AG04449 (cell line): ENCODE data around the gene DGUOK.

ENCODE experiments used
- CTCF ChIA-PET: fragments of 350-600 bp; formaldehyde crosslinking; extraction: SDS; loops from one replicate; lab custom pipeline; 2021; ENCODE audit warnings: antibody characterized with exemption; lab: Yijun Ruan, JAX
- POLR2A ChIA-PET: fragments of 400-600, 350-600 bp; formaldehyde crosslinking; extraction: SDS; loops from one replicate; lab custom pipeline; 2020; ENCODE audit warnings: antibody characterized with exemption, inconsistent platforms; lab: Yijun Ruan, JAX
- DNase-seq: peaks from one replicate; pipeline ENCODE4 v3.0.0-alpha.2; 2010; ENCODE audit warnings: low read depth, low spot score
- H3K4me3 ChIP-seq: 2 replicates; pipeline ENCODE4 v1.5.1; 2011; ENCODE audit warnings: low read depth, mild to moderate bottlenecking, control low read depth, low read length
- TF ChIP-seq, protein P1 (sequence below): IDR thresholded peaks from one replicate; pipeline ENCODE4 v1.5.1; 2011; ENCODE audit warnings: mild to moderate bottlenecking, moderate library complexity, low read length, control low read depth, inconsistent platforms; ENCODE audit not compliant: insufficient read depth; ENCODE audit errors: missing control alignments

Gene DGUOK

DNA sequence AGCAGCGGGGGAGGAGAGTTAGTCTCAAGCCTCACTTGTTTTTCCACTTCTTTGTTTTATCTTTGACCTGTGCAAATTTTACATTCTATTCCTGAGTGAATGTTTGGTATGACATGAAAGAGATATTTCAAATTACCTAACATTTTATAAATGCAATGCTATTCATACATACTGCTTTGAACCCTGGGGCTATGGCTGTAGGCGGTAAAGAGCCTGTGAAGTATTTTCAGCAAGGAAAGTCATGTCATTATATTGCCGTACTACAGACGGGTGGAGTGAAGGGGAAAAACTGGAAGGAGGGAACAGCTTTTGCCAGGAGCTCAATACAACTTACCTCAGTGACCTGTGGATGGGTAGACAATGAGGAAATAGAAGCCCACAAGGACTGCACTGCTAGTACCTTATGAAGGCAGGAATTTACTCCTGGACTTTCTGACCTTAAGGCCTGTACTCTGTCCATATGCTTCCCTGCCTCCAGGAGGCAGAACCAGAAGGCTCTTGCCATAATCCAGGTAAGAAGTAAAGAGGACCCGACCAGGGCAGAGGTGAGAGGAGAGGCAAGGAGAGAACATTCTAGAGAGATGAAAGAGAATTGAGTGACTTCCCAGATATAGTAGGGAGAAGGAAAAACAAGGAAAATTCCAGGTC, 29.7 kb downstream of the DGUOK start:
- CTCF ChIA-PET = interaction anchor here (0.6 kb wide), 1 partner anchor 165 kb away, joined by 4 read pairs; no protein-coding TSS in a partner anchor
- TF ChIP-seq, protein P1, sequence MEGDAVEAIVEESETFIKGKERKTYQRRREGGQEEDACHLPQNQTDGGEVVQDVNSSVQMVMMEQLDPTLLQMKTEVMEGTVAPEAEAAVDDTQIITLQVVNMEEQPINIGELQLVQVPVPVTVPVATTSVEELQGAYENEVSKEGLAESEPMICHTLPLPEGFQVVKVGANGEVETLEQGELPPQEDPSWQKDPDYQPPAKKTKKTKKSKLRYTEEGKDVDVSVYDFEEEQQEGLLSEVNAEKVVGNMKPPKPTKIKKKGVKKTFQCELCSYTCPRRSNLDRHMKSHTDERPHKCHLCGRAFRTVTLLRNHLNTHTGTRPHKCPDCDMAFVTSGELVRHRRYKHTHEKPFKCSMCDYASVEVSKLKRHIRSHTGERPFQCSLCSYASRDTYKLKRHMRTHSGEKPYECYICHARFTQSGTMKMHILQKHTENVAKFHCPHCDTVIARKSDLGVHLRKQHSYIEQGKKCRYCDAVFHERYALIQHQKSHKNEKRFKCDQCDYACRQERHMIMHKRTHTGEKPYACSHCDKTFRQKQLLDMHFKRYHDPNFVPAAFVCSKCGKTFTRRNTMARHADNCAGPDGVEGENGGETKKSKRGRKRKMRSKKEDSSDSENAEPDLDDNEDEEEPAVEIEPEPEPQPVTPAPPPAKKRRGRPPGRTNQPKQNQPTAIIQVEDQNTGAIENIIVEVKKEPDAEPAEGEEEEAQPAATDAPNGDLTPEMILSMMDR = no peak
- POLR2A ChIA-PET = no interaction called here
- H3K4me3 ChIP-seq = no peak overlapping the region
- DNase-seq = no peak

DNA sequence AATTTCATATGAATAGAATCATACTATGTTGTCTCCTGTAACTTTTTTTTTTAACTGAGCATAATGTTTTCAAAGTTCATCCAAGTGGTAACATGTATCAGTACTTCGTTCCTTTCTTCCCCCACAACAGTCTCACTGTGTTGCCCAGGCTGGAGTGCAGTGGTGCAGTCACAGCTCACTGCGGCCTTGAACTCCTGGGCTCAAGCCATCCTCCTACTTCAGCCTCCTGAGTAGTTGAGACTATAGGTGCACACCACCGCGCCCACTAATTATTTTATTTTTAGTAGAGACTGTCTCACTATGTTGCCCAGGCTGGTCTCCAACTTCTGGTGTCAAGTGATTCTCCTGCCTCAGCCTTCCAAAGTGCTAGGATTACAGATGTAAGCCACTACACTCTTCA, 34.6 kb downstream of the DGUOK start:
- POLR2A ChIA-PET = no interaction called here
- CTCF ChIA-PET = no interaction called here
- no peak for DNase-seq
- no peak overlapping the region for H3K4me3 ChIP-seq
- TF ChIP-seq, protein P1 = no peak

DNA sequence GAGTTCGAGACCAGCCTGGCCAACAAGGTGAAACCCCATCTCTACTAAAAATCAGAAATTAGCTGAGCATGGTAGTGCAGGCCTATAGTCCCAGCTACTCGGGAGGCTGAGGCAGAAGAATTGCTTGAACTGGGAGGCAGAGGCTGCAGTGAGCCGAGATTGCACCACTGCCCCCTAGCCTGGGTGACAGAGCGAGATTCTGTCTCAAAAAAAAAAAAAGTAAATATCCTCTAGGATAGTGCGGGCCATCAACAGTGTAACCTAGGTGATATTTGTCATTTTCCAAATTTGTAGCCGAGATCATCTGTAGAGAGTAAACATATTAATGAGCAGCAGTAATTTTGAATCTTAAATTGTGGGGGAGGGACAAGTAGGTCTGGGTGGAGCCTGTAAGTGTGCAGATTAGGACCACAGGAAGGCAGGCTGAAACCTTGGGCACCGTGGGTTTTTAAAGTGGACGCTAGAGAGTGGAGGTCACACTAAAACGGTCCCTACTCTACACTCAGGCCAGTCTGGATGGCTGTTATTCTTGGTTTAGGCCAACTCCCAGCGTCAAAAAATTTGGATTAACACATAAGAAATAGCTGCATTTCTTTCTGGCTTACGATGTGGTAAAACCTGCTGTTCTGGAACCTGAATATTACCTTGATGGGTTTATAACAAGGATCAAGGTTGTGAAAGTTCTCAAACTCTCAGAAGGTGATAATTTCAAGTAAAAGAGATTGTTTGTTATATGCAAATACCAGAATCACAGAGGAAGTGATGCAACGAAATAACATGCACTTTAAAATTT, 35.3 kb downstream of the DGUOK start:
- ChIA-PET POLR2A (no interaction called here), CTCF (no interaction called here)
- no peak for DNase-seq
- H3K4me3 ChIP-seq = no peak overlapping the region
- TF ChIP-seq, protein P1 = no peak

DNA sequence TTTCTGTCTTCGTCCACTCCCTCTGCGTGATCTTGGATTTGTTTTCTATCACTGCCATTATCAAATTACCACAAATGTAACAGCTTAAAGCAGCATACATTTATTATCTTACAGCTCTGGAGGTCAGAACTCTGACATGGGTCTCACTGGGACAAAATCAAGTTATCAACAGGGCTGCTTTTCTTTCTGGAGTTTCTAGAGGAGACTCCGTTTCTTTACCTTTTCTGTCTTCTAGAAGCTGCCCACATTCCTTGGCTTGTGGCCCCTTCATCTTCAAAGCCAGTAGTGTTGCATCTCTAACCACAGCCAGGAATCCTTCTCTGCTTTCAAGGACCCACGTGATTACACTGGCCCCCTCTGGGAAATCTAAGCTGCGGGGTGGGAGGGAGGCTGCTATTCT, 36.1 kb downstream of the DGUOK start:
- TF ChIP-seq, protein P1 = no peak
- POLR2A ChIA-PET = no interaction called here
- no peak overlapping the region for H3K4me3 ChIP-seq
- DNase-seq = no peak
- CTCF ChIA-PET = interaction anchor here (1.1 kb wide), 1 partner anchor 24 kb away, joined by 4 read pairs; no protein-coding TSS in a partner anchor

DNA sequence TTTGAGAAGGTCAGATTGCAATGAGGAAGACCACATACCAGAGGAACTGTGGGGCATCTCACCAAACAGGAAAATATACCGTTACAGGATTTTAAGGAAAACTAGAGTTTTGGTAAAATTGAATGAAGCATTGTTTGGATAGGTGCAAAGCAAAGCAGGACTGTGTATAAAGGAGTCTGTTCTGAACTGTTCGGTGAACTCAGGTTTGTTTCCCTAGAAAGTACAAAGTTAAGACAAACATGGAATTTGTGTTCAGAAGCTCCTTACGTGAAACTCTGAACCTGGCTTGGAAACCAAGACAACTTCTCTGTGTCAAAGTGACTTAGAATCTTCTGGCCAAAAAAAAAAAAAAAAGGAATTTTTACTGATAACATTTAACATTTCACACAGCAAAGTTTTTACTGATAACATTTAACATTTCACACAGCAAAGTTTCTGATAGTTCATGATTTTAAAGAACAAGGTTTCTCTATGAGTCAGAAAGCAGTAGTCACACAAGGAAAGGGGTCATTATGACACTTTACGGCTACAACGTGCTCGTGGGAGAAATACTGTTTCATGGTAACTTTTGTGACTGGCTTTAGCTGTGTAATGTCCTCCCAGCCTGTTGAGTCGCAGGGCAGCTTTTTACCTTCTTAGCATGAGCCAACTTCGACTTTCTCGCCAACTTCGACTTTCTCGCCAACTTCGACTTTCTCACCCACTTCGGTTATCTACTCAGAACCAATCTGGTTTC, 36.9 kb downstream of the DGUOK start:
- TF ChIP-seq, protein P1 = no peak
- ChIA-PET POLR2A (no interaction called here), CTCF (interaction anchor here (0.7 to 1.1 kb wide), 2 partner anchors 18 to 25 kb away, joined by 3 to 4 read pairs; no protein-coding TSS in a partner anchor)
- no peak overlapping the region for H3K4me3 ChIP-seq
- DNase-seq = no peak
